Right lobe of liver (tissue), 6 donors: Measurements from ENCODE around the gene TPM1. TPM values are rescaled to one million over a fixed set of nuclear protein-coding genes. Genes with fewer than 3 reads are reported as not detected.

Experiments
- ATAC-seq, 4 donors: fragments of 200-7000 bp; cut with Tn5 transposase; one replicate each; pipeline ENCODE4 v1.9.1; 2020; ENCODE audit warnings: mild to moderate bottlenecking in 4 of 4, moderate library complexity in 4 of 4
- DNase-seq, 3 donors: peaks; one replicate each; pipeline ENCODE4 v3.0.0-alpha.2; 2020
- H3K27ac ChIP-seq, 3 donors: fragments of 200-600 bp; one replicate each; pipeline ENCODE4 v1.8.0; 2022
- H3K27me3 ChIP-seq, 2 donors: fragments of 200-600 bp; one replicate each; pipeline ENCODE4 v1.8.0; 2022
- H3K36me3 ChIP-seq, 4 donors: fragments of 200-600 bp; sonication (generic) in 1 of 4; one replicate each; pipeline versions ENCODE4 v1.5.1 to v1.8.0; 2017 to 2022; ENCODE audit warnings: control low read depth in 1 of 4
- H3K4me1 ChIP-seq, 4 donors: fragments of 200-600 bp; sonication (generic) in 1 of 4; one replicate each; pipeline versions ENCODE4 v1.5.1 to v1.8.0; 2017 to 2022; ENCODE audit warnings: control low read depth in 1 of 4
- H3K4me3 ChIP-seq, 3 donors: fragments of 200-600 bp; one replicate each; pipeline ENCODE4 v1.8.0; 2022
- H3K9me3 ChIP-seq, 4 donors: fragments of 200-600 bp; sonication (generic) in 1 of 4; one replicate each; pipeline versions ENCODE4 v1.5.1 to v1.8.0; 2017 to 2022; ENCODE audit warnings: control low read depth in 1 of 4
- CTCF ChIP-seq, 4 donors: fragments of 200-600 bp in 3 of 4; fragments of 450-650 bp in 1 of 4; IDR thresholded peaks; one replicate each; pipeline versions ENCODE4 v1.5.1 to v1.8.0; 2016 to 2022; ENCODE audit warnings: antibody characterized with exemption in 4 of 4, mild to moderate bottlenecking in 2 of 4
- POLR2A ChIP-seq: fragments of 450-650 bp; IDR thresholded peaks from one replicate; pipeline ENCODE4 v1.6.1; 2017; ENCODE audit warnings: antibody characterized with exemption, mild to moderate bottlenecking
- WGBS: methylation state at CpG from one replicate; pipeline ENCODE4 v1.1.6; 2018; ENCODE audit warnings: low coverage, low lambda C conversion rate; ENCODE audit not compliant: insufficient coverage; ENCODE audit errors: missing lambda C conversion rate; 5-methylcytosine and 5-hydroxymethylcytosine counted together
- intact Hi-C, 2 donors: fragments of 100-400 bp; cut with DNase I; formaldehyde crosslinking; loops; one replicate each; pipeline versions ENCODE4 v1.11.2 to v1.14.1; 2022
- total RNA-seq, 6 experiments: library from RNA; depleted of rRNA in 2 of 6; stranded (reverse); fragments of >200 nt in 2 of 6; fragmentation: NEBNext Ultra II Directional in 3 of 6; extraction: Animal tissue kit (Norgen Biotek cat#: 25700) in 3 of 6; gene quantifications; one replicate each; pipeline versions ENCODE4 v1.1.0 to v1.2.4, GENCODE V29; 2016 to 2023
- donor health status: DM: no; HTN: yes; CAD: no.
- donor health status: DM: no; HTN: no; CAD: no.
- donor health status: DM: no; HTN: no; CAD: no.
- donor health status: DM: no; HTN: yes; CAD: no.
- donor health status: DM: no; HTN: yes; CAD: no.

TPM1 gene
- total RNA-seq, 6 experiments from 2014 or later, result 44.3 to 180 (median 91.6) TPM

DNA sequence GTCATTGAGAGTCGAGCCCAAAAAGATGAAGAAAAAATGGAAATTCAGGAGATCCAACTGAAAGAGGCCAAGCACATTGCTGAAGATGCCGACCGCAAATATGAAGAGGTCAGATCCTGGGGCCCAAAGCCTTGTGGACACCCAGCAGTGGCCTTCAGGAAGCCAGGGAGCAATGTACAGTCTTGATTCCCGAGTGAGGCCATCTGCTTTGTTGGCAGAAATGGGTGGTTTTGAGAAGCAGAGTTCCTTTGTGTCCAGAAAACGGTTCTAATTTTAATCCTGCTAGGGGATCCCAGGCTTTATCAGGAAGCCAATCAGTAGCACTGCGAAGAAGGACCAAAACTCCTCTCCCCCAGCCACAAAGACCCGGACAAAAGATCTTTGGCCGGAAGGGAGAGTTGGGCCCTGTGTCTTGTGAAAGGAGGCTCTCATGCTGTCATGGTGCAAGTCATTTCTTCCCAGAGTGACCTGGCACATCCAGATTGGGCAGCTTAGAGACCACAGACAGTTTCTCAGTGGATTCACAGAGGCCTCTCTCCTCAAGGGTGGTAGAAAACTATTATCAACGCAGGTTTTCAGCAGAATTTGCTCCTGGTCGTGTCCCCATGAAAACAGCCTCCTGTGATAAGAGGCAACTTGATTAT, 17.1 kb downstream of the TPM1 start:
- WGBS, result 81% methylated on average over 6 of the region's 10 CpGs
- Histone ChIP-seq H3K27me3 (no peaks in the 10 kb centered on the region), H3K9me3 (no peaks in the 10 kb centered on the region), H3K27ac (no peak overlapping the region), H3K4me3 (no peak overlapping the region), H3K36me3 (peaks cover 15 to 74% (median 45%) of the 10 kb centered on the region in 4 donors), H3K4me1 (peaks cover 0 to 13% (median 6%) of the 10 kb centered on the region in 4 donors)
- no peak for ATAC-seq
- no peak for DNase-seq
- intact Hi-C loops, result no loop called here
- TF ChIP-seq CTCF (IDR thresholded peaks at IDR 0.05) (no peak), POLR2A (no peak)

DNA sequence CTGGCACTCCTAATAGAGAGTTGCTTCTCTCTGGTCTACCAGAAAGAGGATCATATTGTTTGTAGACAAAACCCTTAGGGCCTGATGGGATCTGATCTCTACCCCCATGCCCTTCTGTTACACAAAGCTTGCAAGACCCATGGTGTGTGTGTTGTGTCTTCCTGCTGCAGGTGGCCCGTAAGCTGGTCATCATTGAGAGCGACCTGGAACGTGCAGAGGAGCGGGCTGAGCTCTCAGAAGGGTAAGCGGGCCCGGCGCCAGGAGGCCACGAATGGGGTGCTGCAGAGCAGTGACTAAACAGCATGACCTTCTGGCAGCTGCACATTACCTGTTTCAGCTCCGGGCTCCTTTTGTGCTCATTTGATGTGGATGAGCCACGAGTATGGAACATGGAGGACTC, 18.2 kb downstream of the TPM1 start:
- WGBS, result 91% methylated on average over 6 of the region's 10 CpGs
- ATAC-seq (no peak), DNase-seq (no peak)
- TF ChIP-seq POLR2A (no peak), CTCF (IDR thresholded peaks at IDR 0.05) (no peak)
- Histone ChIP-seq H3K4me3 (no peak overlapping the region), H3K4me1 (peaks cover 0 to 4% (median 1%) of the 10 kb centered on the region in 4 donors), H3K27ac (no peak overlapping the region), H3K9me3 (no peaks in the 10 kb centered on the region), H3K36me3 (peaks cover 15 to 82% (median 45%) of the 10 kb centered on the region in 4 donors), H3K27me3 (no peaks in the 10 kb centered on the region)
- intact Hi-C loops, result no loop called here

DNA sequence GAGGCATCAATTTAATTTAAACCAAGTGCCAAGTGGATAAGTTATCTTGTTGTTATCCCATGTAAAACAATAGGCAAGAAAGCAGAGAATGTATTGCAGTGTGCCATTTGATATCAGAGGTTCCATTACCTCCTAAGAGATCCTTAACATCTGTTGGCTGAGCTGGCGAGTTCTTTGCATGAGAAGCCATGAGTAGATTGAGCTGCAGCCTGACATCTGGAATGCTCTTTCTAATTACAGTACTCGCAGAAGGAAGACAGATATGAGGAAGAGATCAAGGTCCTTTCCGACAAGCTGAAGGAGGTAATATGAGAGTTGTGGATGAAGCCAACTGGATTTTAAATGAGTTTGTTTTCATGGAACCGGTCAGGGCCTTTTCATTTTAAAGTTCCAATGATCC, 19.4 kb downstream of the TPM1 start:
- 94% methylated on average over 4 of the region's 4 CpGs for WGBS
- no peaks in the 10 kb centered on the region for H3K27me3 ChIP-seq
- no peak for TF ChIP-seq POLR2A
- no peak for TF ChIP-seq CTCF (IDR thresholded peaks at IDR 0.05)
- DNase-seq (no peak), ATAC-seq (no peak)
- peaks cover 15 to 82% (median 45%) of the 10 kb centered on the region in 4 donors for H3K36me3 ChIP-seq
- intact Hi-C loops, result no loop called here
- H3K4me1 ChIP-seq, result no peaks in the 10 kb centered on the region
- no peaks in the 10 kb centered on the region for H3K9me3 ChIP-seq
- no peak overlapping the region for H3K27ac ChIP-seq
- H3K4me3 ChIP-seq, result no peak overlapping the region

GRCh38 chr15:63063164-63063756, 20.7 kb downstream of the TPM1 start:
- Histone ChIP-seq H3K27me3 (no peaks in the 10 kb centered on the region), H3K36me3 (peaks cover 15 to 82% (median 39%) of the 10 kb centered on the region in 4 donors), H3K9me3 (no peaks in the 10 kb centered on the region), H3K4me3 (no peak overlapping the region), H3K4me1 (no peaks in the 10 kb centered on the region), H3K27ac (no peak overlapping the region)
- 67% methylated on average over 2 of the region's 2 CpGs for WGBS
- intact Hi-C loops, result no loop called here
- no peak for ATAC-seq
- TF ChIP-seq POLR2A, result no peak
- no peak for DNase-seq

DNA sequence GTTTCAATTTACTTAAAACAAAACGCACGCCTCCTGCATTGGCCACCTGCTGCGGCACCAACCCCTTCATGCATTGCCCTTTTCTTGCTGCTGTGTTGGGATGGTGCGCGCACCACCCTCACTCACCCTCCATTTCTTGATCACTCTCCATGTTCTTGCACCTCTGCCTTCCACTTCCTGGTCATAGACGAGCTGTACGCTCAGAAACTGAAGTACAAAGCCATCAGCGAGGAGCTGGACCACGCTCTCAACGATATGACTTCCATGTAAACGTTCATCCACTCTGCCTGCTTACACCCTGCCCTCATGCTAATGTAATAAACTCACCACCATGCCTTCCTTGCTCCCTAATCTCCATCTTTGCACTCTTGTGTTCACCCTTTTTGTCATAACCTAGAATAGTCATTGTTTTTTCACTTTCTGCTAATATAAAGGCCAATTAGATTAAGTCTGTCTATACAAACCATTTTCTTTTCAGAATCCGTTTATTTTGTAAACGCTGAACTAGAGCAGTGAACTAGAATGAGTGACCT, 21.4 kb downstream of the TPM1 start:
- Histone ChIP-seq H3K4me3 (no peak overlapping the region), H3K9me3 (no peaks in the 10 kb centered on the region), H3K36me3 (peaks cover 12 to 80% (median 36%) of the 10 kb centered on the region in 4 donors), H3K27ac (no peak overlapping the region), H3K4me1 (no peaks in the 10 kb centered on the region), H3K27me3 (no peaks in the 10 kb centered on the region)
- DNase-seq (no peak), ATAC-seq (no peak)
- WGBS, result 85% methylated on average over 13 of the region's 13 CpGs
- intact Hi-C loops, result no loop called here
- TF ChIP-seq POLR2A (no peak), CTCF (IDR thresholded peaks at IDR 0.05) (no peak)
